NK-92 treated with Interleukin-12 subunit alpha and Interleukin-12 subunit beta, amount 100 ng/mL, for 24 hours (cell line): ENCODE results near the gene PAFAH1B2.
"Not testable (repeated sequence)": the region's sequence is repeated elsewhere in the genome, so short reads cannot be mapped to it uniquely, and the experiment has no call there.

ENCODE experiments used
- DNase-seq: peaks from one replicate; lab custom pipeline; 2025; lab: John Stamatoyannopoulos, UW

The PAFAH1B2 gene

DNA sequence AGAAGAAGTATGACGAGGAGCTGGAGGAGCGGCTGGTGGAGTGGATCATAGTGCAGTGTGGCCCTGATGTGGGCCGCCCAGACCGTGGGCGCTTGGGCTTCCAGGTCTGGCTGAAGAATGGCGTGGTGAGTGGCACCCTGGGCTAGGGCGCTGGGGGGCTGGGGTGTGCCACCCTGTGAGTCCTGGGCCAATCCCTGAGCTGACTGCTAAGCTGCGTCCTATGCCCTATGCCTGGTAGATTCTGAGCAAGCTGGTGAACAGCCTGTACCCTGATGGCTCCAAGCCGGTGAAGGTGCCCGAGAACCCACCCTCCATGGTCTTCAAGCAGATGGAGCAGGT, 59.0 kb downstream of the PAFAH1B2 start:
- no peak for DNase-seq

DNA sequence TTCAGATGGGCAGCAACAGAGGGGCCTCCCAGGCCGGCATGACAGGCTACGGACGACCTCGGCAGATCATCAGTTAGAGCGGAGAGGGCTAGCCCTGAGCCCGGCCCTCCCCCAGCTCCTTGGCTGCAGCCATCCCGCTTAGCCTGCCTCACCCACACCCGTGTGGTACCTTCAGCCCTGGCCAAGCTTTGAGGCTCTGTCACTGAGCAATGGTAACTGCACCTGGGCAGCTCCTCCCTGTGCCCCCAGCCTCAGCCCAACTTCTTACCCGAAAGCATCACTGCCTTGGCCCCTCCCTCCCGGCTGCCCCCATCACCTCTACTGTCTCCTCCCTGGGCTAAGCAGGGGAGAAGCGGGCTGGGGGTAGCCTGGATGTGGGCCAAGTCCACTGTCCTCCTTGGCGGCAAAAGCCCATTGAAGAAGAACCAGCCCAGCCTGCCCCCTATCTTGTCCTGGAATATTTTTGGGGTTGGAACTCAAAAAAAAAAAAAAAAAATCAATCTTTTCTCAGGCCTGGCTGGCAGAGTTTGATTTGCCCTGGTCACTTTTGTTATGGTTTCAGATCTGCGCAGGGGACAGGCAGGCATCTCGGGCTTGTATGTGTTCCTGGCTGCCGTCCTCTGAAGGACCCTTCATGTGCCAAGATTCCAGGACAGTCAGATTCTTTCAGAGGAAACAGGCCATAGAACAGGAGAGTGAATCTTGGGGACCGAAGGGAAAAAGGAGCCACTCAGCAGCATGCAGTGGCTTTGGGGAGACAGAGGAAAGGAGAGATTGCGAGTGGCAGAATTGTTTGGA, 60.4 kb downstream of the PAFAH1B2 start:
- DNase-seq, result no peak

DNA sequence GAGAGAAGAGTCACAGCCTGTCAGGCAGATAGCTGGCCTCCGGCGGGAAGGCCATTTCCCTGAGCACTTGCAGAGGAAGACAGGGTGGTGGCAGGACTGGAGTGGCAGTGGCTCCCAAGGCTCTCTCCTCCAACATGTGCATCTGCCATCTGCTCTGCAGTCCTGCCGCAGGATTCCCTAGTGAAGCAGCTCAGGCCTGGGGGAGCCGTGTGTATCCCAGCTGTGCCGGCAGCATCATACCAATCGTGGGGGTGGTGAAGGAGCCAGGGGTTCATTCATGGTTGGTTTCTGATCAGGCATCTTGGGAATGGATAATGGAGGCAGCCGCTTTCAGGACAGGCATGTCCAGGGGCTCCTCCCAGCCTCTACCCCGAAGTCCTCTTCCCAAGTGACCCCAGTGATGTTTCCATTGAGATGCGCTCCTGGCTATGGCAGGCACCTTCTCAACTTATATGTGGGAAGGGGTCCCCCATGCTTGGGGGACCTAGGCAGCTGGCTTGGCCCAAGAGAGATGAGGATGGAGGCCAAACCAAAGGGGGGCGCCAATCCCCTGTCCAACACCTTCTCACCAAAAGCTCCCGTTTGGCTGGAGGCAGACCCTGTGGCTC, 61.2 kb downstream of the PAFAH1B2 start:
- no peak for DNase-seq

DNA sequence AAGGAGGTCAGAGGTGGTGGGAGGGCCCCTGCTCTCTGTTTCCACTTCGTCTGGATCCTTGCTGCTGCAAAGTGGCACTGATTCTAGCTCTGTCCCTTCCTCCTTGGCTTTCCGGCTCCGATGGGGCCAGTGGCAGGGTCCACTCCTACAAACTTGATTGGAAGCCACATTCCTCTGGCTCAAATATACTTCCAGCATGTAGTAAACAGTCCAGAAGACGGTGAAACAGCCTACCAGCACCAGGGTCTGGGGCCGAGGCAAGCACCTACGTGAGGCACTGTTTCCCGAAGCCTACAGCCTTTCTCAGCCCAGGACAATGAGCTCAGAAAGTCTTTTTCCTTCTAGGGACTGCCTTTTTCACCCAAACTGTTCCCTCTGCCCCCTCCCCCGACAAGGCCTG, 62.0 kb downstream of the PAFAH1B2 start:
- DNase-seq, result not testable (repeated sequence)

DNA sequence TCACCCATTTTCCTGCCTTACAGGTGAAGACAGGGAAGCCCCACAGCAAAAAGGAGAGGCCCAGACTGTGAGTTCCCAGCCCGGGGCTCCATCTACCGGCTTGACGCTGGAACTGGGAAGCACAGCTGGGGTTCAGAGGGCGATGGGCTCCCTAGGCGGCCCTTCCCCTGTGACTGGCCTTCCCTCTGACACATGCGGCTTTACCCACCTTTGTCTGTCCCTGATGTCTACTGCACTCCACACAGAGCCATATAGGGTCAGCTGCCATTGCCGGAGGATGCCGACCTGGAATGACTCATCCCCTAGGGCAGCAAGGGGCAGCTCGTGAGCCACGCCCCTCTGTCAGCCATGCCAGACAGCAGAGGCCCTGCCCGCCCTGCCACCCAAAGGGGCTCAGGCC, 62.8 kb downstream of the PAFAH1B2 start:
- not testable (repeated sequence) for DNase-seq

DNA sequence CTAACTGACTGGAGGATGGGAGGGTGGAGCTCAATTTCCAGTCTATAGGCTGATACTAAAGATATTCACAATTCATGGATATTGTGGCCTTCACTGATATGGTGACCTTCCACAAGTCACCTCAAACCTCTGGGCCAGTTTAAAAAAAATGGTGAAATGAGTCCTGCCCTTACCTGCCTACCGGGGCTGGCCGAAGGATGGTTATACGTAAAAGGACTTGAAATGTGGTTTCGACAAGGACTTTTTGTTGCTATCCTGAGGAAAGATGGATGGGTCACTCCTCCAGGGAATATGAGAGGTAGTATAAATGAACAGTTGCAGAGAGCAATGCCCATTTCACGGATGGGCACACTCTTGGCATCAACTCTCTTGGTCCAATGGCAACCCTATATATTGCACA, 63.4 kb downstream of the PAFAH1B2 start:
- DNase-seq, result not testable (repeated sequence)

DNA sequence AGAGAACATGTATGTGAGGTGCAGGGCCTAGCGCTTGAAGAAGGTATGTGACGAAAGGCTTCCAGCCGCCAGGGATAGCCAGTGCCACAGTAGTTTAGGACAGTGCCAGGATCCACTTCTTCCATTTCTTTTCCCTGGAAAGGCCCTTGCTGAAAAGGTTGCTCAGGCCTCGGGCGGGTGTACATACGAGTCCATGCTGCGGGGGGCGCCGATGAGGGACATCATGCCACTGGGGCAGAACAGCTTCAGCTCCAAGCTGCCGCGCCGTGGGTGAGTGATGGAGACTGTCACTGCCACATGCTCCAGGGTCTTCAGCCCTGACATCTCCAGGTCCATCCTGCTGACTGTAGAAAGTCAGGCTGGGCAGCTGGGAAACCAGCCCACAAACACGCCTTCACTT, 64.6 kb downstream of the PAFAH1B2 start:
- not testable (repeated sequence) for DNase-seq

DNA sequence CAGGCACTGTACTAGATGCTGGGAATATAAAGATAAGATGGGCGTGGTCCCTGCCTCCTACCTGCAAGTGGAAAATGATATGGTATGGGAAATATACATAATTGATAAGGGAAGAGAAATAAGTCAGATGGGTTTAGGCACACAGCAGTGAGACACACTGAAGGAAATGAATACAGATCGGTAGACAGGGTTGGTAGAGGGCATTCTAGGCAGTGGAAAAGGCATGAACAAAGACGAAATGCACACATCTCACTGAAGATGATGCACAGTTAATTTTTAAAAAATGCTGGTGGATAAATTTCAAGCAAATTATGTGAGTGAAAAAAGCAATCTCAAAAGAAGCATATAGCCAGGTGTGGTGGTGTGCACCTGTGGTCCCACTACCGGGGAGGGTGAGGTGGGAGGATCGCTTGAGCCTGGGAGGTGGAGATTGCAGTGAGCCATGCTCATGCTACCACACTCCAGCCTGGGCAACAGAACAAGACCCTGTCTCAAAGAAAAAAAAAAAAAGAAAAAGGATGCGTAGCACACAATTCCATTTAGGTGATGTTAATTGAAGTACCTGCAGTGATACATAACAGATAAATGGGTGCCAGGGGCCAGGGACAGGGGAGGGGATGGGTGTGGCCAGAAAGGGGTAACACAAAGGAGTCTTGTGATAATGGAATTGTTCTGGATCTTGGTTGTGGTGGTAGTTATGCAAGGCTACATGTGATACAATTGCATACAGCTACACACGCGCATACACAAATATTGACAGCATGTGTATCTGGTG, 65.5 kb downstream of the PAFAH1B2 start:
- not testable (repeated sequence) for DNase-seq

DNA sequence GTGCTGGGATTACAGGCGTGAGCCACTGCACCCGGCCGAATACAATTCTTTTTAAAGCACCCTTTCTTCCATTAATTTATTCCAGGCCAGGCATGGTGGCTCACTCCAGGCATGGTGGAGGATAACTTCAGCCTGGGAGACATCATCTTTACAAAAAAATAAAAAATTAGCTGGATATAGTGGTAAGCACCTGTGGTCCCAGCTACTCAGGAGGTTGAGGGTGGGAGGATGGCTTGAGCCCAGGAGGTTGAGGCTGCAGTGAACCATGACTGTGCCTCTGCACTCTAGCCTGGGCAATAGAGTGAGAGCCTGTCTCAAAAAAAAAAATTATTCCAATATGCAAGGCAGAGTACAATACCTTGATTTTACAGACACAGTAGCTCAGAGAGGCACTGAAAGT, 66.5 kb downstream of the PAFAH1B2 start:
- no peak for DNase-seq

DNA sequence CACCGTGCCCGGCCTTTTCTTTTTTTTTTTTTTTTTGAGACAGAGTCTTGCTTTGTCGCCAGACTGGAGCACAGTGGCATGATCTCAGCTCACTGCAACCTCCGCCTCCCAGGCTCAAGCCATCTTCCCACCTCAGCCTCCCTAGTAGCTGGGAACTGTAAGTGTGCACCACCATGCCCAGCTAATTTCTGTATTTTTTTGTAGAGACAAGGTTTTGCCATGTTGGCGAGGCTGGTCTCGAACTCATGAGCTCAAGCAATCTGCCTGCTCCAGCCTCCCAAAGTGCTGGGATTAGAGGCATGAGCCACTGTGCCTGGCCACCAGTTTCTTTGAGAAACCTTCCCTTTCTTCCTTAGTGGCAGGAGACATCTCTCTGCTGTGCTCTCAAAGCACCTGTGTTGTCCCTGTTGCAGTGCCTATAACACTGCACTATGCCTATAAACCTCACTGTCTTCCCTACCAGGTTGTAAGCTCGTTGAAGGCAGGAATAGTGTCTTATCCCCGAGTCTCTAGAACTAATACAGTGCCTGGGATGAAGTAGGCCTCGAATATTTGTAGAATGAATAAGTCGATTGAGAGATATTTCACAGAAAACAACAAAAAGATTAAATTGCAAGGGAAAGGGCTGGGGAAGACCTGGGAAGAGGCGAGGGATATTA, 68.7 kb downstream of the PAFAH1B2 start:
- DNase-seq, result no peak

DNA sequence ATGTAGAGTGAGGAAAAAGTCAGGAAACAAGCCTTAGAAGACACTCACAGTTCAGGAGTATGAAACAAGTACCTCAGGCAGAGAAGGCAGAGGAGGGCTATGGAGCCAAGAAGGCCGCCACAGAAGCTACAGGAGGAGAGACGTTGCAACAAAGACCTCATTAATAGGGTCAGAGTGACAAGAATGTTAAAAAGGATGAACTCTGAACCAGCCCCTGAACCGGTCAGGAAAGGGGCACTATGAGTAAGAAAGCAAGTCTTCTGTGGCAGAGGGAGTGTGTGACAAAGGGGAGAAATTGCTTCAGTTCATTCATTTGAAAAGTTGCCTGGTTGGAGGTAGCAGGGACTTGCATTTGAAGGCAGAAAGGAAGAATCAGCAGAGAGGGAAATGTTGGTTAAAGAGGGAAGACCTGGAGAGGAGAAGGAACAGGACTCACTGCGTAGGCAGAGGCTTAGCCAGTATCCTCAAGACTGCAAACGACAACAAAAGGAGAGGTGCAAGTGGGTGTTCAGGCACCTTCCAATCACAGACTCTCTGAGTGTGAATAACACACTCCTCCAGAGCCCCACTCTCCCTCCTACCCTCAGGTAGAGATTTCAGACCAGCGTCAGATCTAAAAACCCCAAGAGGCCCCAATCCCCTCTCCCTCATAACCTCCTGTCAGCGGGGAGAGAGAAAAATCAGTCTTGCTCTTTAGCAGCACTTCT, 70.5 kb downstream of the PAFAH1B2 start:
- DNase-seq, result no peak

DNA sequence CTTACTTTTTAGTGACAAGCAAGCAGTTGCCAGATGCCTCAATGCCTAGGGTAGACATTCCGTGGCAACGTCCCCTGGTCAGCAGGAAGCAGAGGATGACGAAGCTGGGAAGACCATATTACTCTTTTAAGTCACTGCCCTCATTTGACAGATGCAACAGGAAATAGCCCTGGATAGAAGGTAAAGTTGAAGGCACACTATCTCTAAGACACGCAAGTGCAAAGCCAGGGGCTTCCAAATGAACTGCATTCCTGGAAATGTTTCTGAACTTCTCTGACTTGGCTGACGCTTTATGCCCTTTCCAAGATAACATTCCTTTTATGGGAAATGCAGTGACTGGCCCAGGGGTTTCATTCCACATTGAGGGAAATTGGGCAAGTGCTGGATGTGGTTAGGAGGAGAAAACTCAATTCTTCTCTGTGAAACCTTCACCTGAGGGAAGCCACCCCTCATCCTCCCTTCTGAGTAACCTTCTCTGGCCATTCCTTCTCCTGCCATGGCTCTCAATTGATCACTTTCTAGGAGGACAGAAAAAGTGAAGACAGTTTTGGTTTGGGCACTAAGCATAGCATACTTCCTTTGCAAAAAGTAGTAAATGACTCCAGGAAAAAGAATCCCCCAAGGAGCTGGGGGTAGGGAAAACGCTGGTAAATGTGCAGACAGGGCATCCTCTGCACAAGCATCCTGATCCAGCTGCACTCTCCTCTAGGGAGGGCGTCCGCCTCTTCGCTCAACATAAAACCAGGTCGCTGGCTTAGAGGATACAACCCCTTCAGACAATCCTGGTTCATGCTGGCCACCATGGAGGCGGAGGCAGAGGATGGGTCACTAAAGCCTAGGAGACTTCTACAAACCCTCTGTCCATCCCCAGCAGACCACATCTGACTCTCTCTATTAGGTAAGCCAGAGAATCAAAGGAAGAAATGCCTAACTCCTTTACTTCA, 73.3 kb downstream of the PAFAH1B2 start:
- no peak for DNase-seq

DNA sequence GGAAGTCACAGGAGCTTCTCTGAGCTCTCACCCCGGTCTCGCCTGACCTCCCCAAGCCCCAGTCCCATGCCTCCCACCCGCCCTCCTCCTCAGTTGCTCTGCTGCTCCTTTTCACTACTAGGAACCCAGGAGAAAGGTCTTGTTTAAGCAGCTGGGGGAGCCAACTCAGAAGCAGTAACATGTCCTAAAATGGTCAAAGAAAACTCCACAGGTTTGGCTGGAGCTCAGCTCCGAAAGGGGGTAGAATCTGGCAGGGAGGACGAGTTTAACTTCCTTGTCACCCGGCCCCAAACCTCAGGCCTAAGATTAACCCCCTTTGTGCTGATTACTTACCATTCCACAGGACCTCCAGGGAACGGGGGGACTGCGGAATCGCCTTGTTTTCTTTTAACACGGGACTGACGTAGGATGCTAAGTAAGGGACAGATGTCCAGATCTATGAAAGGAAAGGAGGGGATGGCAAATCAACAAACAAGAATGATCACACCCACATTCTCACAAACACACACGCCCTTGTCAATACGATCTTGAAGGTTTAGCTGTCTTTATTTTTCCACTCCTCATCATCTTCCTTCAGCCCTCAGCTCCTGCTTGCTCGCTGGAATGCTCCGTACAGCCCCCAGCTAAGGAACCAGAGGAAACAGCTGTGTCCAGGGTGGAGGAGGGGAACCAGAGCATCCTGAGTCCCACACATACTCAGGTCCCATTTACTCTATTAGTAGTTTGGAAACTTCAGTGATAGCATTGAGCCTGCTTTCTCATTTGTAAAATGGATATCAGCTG, 74.2 kb downstream of the PAFAH1B2 start:
- DNase-seq, result no peak

DNA sequence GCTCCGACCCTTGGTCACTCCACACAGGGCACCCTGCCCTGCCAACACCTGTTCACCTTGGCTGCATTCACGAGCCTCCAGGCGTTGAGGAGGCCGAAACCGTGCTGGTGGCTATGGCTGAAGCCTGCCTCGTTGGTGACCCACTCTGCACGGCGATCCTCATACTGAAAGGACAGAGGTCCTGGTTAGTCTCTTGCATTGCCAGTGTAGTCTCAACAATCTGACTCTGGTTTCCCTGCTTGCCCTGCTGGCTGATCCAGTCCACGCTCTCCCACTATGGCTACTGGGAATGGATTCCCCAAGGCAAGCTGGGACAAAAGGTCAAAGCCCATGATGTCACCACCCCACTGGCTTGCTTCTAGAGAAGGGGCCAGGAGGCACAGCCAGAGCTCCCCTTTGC, 74.9 kb downstream of the PAFAH1B2 start:
- no peak for DNase-seq

DNA sequence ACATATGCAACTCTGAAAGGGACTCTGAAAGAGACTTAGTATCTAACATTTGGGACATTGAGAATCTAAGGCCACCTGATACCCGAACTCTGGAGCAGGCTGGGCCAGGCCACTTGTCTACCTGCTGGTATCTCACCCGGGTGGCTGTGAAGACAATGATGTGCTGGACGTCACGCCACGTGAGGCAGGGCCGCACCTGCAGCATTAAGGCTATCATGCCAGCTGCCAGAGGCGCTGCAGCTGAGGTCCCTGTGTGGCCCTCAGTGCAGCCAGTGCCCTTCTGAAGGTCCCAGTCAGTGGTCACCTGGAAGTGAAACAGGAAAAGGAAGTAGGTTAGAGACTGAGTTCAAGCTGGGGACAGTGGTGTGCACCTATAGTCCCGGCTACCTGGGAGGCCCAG, 75.4 kb downstream of the PAFAH1B2 start:
- no peak for DNase-seq

DNA sequence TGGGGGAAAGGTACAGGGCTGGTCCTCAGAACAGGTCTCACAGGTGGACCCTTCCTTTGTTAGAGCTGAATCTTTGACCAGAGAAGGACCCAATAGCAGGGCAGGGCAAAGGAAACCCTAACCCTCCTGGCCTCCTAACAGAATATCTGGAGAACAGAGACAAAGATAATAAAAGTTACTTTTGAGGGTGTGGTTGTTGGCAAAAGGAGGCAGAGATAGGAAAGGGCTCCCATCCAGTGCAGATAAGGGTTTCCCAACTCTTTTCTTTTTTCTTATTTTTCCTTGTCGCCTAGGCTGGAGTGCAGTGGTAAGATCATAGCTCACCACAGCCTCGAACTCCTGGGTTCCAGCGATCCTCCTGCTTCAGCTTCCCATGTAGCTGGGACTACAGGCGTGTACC, 75.9 kb downstream of the PAFAH1B2 start:
- no peak for DNase-seq

DNA sequence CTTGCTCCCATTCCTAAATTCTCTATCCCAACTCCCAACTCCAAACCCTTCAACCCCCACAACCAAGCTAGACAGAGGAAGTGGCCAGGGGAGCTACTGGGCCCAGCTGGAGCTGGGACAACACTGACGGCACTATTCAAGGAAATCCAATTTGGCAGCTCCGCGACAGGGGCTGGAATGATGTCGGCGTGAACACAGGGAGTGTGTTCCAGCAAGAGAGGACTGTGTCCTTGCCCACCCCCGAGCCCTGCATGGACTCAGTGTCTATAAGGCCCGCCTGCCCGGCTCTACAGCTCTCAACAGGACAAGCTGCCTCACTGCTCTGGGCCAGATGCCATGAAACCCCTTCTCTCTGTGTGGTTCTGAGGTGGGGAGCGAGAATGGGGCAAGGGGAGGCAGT, 76.5 kb downstream of the PAFAH1B2 start:
- DNase-seq, result no peak

DNA sequence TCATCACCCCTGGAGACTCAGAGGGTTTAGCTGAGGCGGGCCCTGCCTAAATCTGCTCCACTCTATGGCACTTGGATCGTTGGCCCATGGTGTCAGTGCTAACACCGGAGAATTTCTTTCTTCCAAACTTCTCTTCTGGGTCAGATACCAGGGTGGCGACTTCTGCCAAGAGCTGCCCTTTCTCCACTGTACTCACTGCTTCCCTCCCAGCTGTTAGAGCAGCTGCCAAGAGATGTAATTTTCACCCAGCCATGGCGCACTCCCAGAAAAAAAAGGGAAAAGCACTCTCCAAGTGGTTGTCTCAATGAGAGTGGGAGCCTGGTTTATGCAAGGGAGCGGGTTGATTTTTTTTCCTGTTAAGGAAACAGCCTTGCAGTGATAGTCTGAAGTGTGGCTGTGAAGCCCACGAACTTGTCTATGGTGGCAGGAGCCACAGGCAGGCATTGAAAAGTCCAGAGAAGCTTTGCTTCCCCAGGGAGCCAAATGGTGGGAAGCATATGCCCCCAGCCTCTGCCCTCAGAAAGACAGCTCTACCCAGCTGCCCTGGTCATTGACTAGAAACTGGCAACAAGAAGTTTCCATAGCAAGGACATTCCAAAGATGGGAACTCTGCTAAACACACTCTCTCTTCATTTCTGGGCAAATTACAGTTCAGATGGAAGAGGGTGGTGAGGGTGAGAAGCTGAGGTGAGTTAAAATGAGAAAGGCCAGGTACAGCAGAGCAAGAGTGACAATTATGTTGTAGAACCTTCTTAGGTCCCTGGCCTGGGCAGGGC, 77.1 kb downstream of the PAFAH1B2 start:
- no peak for DNase-seq
